Neural crest cell (in vitro differentiated cells): Measurements from ENCODE around the gene LYPD6. TPM values are rescaled to one million over a fixed set of nuclear protein-coding genes. Genes with fewer than 3 reads are reported as not detected.

Experiments used
- DNase-seq: peaks from one replicate; pipeline ENCODE4 v3.0.0; 2021; ENCODE audit warnings: low read depth, mixed read lengths, low spot score
- H3K27ac Mint-ChIP-seq: one replicate; pipeline ENCODE4 v1.8.0; 2021; ENCODE audit warnings: mild to moderate bottlenecking, mixed read lengths; ENCODE audit not compliant: unreplicated experiment
- H3K27me3 Mint-ChIP-seq: 2 replicates; pipeline ENCODE4 v1.8.0; 2021; ENCODE audit warnings: low read depth, mild to moderate bottlenecking, mixed read lengths
- H3K36me3 Mint-ChIP-seq: 2 replicates; pipeline ENCODE4 v1.8.0; 2021; ENCODE audit warnings: low read depth, mild to moderate bottlenecking, mixed read lengths
- H3K4me1 Mint-ChIP-seq: 2 replicates; pipeline ENCODE4 v1.8.0; 2021; ENCODE audit warnings: mixed read lengths
- H3K4me3 Mint-ChIP-seq: one replicate; pipeline ENCODE4 v1.8.0; 2021; ENCODE audit warnings: mild to moderate bottlenecking, mixed read lengths
- H3K9me3 Mint-ChIP-seq: 2 replicates; pipeline ENCODE4 v1.8.0; 2021; ENCODE audit warnings: mixed read lengths
- CTCF ChIP-seq: fragments of 200-600 bp; sonication (generic); conservative IDR thresholded peaks from 2 replicates; pipeline ENCODE4 v1.5.0; 2021; ENCODE audit warnings: antibody characterized with exemption, mild to moderate bottlenecking
- total RNA-seq: library from RNA; stranded (reverse); gene quantifications from 2 replicates; pipeline ENCODE4 v1.2.1, GENCODE V29; 2021

The LYPD6 gene
- total RNA-seq, 1 donor from 2014 or later, result 7.1 TPM

- H3K27ac Mint-ChIP-seq, result no peak overlapping the region
- H3K27me3 Mint-ChIP-seq, result no peaks in the 10 kb centered on the region
- H3K9me3 Mint-ChIP-seq, result no peaks in the 10 kb centered on the region
- H3K4me3 Mint-ChIP-seq, result no peak overlapping the region
- no peak for TF ChIP-seq CTCF
- H3K4me1 Mint-ChIP-seq, result no peaks in the 10 kb centered on the region
- no peak for DNase-seq
- H3K36me3 Mint-ChIP-seq, result no peaks in the 10 kb centered on the region
Measured at GRCh38 chr2:149346272-149346671, 15.9 kb downstream of the LYPD6 start.

GRCh38 chr2:149348291-149348690 is 17.9 kb downstream of the LYPD6 start:
- Mint-ChIP-seq H3K9me3 (no peaks in the 10 kb centered on the region), H3K36me3 (peaks cover 2% of the 10 kb centered on the region), H3K27me3 (no peaks in the 10 kb centered on the region), H3K4me1 (no peaks in the 10 kb centered on the region), H3K4me3 (no peak overlapping the region), H3K27ac (no peak overlapping the region)
- no peak for TF ChIP-seq CTCF
- DNase-seq, result no peak

- H3K36me3 Mint-ChIP-seq, result peaks cover 5% of the 10 kb centered on the region
- TF ChIP-seq CTCF, result no peak
Measured at GRCh38 chr2:149353421-149353820, 23.0 kb downstream of the LYPD6 start.

GRCh38 chr2:149355716-149356422 is 25.5 kb downstream of the LYPD6 start:
- Mint-ChIP-seq H3K36me3 (peaks cover 5% of the 10 kb centered on the region), H3K4me3 (no peak overlapping the region), H3K9me3 (no peaks in the 10 kb centered on the region), H3K27ac (no peak overlapping the region), H3K27me3 (no peaks in the 10 kb centered on the region), H3K4me1 (peaks cover 4% of the 10 kb centered on the region)
- no peak for DNase-seq
- TF ChIP-seq CTCF, result no peak

More at GRCh38 chr2:149353421-149353820, 23.0 kb downstream of the LYPD6 start:
- H3K27me3 Mint-ChIP-seq, result no peaks in the 10 kb centered on the region
- no peak for DNase-seq
- no peaks in the 10 kb centered on the region for H3K9me3 Mint-ChIP-seq
- no peaks in the 10 kb centered on the region for H3K4me1 Mint-ChIP-seq
- H3K4me3 Mint-ChIP-seq, result no peak overlapping the region
- no peak overlapping the region for H3K27ac Mint-ChIP-seq

- peaks cover 5% of the 10 kb centered on the region for H3K36me3 Mint-ChIP-seq
Measured at GRCh38 chr2:149357058-149357457, 26.7 kb downstream of the LYPD6 start.

More at GRCh38 chr2:149357058-149357457, 26.7 kb downstream of the LYPD6 start:
- Mint-ChIP-seq H3K27ac (no peak overlapping the region), H3K4me1 (peaks cover 5% of the 10 kb centered on the region), H3K9me3 (peaks cover 4% of the 10 kb centered on the region), H3K4me3 (no peak overlapping the region), H3K27me3 (no peaks in the 10 kb centered on the region)
- no peak for TF ChIP-seq CTCF
- no peak for DNase-seq
